HK-2 (cell line): ENCODE results near the gene XXYLT1.

ENCODE experiments used
- DNase-seq: peaks from one replicate; pipeline ENCODE4 v3.0.0-alpha.2; 2018; ENCODE audit not compliant: unreplicated experiment

The XXYLT1 gene

DNA sequence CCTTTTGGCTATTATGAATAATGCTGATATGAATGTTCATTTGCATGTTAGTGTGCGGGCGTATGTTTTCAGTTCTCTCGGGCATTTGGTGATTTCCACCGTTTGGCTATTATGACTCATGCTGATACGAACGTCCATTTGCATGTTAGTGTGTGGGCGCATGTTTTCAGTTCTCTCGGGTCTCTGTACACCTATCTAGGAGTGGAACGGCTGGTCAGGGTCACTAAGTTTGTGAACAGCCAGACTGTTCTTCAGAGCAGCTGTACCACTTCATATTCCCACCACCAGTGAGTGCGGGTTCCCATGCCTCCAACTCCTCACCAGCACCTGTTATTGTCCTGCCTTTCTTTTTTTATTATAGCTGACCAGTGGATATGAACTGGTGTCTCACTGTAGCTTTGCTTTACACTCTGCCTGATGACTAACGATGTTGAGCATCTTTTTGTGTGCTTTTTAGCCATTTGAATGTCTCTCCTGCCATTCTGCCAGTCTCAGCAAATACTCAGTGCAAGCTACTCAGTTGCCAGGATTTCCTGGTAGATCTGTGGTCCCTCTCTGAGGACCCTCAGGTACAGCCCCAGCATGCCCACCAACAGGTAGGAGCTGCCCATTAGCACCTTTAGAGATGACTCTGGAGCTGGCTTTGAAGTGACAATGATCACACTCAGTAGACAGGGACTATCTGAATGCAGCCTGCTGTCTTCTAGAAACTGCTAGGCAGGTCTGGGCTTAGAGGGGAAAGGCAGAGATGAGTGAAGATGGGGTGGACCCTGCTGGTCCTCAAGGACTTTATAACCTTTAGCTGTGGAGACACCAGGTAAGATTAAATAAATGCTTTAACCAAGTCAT lies 141.1 kb downstream of the XXYLT1 start:
- no peak for DNase-seq

DNA sequence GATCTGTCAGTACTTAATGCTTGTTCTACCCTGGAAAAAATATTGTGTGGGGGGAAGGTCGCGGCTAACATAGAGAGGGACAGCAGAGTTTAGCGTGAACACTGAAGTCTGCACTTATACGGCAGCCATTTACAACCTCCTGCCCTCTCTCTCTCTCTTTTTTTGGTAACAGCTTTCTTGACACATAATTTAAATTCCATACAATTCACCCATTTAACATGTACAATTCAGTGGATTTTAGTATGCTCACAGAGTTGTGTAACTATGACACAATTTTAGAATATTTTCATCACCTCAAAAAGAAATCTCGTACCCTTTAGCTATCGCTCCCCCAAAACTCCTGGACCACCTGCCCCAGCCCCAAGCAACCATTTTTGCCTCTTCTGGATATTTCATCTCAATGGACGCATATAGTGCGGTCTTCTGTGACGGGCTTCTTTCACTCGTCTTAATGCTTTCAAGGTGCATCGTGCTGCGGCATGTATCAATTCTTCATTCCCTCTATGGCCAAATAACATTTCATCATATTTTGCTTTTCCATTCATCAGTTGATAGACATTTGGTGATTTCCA lies 141.8 kb downstream of the XXYLT1 start:
- DNase-seq: no peak

- no peak for DNase-seq
Measured at GRCh38 chr3:195128255-195129071, 142.5 kb downstream of the XXYLT1 start.

GRCh38 chr3:195126056-195126605 lies 144.8 kb downstream of the XXYLT1 start:
- DNase-seq: no peak

DNA sequence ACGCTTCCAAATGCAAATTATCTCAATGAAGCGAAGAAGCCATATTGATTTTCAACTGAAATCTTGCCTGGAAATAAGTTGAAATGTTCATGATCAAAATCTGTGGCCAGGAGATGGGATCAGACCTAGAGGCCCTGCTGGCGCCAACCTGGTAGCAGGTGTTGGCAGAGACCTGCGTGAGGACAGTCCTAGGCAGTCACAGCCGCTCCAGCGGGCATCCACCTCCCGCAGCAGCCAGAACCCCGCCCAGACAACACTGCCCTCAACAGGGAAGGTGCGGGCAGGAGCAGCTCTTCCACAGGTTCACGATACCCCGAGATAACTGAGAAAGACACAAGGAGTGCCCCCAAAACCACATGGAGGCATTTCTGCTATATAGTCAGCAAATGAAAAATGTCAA lies 145.3 kb downstream of the XXYLT1 start:
- DNase-seq: no peak

- DNase-seq: no peak
Measured at GRCh38 chr3:195124378-195124992, 146.5 kb downstream of the XXYLT1 start.

DNA sequence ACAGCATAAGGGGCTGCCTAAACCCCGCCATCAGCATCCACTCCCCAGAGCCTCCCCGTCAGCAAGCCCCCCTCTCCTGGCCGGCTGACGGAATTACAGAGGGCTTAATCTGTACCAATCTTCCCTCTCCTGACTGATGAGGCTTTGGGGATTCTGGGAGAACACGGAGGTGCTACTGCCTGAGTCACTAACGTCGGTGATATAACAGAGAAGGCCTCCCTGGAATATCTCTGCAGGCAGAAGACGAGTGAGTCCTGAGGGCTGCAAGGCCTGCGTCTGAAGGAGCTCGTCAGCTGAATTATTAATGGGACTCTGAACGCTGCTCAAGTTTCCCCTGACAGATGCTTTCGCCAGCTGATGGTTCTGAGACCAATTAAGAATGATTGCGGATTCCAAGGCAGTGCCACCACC lies 147.7 kb downstream of the XXYLT1 start:
- no peak for DNase-seq

GRCh38 chr3:195122261-195122660 lies 148.7 kb downstream of the XXYLT1 start:
- no peak for DNase-seq

DNA sequence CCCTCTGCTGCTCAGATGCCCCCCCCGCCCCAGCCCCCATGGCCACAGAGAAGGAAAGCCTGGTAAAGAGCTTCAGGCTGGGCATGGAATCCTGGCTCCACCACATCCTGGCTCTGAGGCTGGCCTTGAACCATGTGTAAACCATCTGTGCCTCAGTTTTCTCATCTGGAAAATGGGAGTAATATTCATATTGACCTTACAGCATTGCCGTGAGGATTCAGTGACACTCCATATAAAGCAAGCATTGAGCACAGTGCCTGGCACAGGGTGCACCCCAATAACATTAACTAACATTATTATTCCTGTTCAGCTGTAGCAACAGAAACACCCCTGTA lies 150.7 kb downstream of the XXYLT1 start:
- DNase-seq: no peak

DNA sequence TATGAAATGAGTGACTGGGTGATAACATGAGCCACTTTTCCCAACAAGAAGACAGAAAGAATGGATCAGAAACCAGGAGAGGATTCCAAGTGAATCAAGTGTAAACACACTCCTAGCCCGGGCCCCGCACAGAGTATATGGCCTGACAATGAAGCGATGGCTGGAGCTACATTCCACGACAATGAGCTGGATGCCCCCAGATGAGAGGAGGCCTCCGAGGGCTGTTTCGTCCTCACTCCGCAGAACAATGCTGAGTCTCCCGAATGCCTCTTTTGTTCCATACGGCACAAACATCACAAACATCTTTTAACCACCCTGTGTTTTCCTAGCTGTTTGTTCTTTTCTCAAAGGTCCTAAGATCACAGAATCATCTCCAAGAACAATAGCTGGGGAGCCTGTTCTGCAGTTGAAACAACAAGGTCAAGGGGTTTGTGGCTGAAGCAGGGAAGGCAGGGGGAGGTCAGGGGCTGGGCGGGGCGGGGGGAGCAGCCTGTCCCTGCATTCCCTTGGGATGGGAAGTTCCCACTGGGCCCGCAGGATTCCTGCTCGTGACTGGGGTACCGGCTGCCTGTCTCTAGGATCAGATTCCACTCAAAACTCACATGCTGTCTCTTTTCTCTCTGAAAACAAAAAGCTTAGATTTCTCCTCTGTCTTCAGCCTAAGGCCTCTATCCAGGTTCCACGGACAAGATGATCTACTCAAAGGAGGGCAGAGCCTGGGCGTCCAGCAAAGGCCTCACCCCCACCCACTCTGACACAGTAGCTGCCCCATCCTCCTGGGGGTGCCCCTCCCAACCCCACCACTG lies 151.3 kb downstream of the XXYLT1 start:
- DNase-seq: peak; percentile 68

GRCh38 chr3:195118671-195119070 lies 152.3 kb downstream of the XXYLT1 start:
- DNase-seq: no peak

DNA sequence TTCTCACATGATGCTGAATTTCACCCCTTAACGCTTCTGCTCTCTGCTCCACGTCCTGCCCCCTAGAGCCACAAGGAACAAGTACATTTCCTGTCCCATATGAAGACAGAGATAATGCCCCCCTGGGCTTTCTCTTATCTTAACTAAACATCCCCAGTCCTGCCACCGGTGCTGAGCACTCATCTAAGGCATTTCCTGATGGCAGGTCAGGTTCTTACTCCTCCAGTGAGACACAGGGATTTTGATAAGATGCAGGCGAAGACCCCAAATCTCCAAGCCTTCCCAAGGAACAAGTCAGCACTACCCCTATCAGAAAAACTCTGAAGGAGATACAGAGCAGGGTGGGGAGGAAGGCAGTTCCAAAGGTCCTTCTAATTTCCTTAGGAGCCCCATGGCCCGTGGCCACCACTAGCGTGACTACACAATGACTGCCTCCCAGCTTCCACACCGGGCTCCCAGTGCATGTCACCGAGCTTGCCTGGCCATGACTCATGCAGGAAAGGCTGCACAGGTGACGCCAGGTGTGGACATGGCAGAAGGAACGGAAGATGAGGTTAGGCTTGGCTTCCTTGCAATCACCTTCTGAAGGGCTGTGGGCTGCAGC lies 152.9 kb downstream of the XXYLT1 start:
- peak; percentile 30 for DNase-seq

- no peak for DNase-seq
Measured at GRCh38 chr3:195116407-195117185, 154.4 kb downstream of the XXYLT1 start.

- no peak for DNase-seq
Measured at GRCh38 chr3:195115600-195116406, 155.2 kb downstream of the XXYLT1 start.

GRCh38 chr3:195114786-195115599 lies 156.0 kb downstream of the XXYLT1 start:
- DNase-seq: no peak

- DNase-seq: no peak
Measured at GRCh38 chr3:195113536-195114425, 157.2 kb downstream of the XXYLT1 start.

- DNase-seq: no peak
Measured at GRCh38 chr3:195113048-195113447, 157.9 kb downstream of the XXYLT1 start.
